Psoas muscle (tissue), 8 donors: Measurements from ENCODE around the gene DAB1. TPM values are rescaled to one million over a fixed set of nuclear protein-coding genes. Genes with fewer than 3 reads are reported as not detected.

ENCODE experiments used
- ATAC-seq, 4 donors: fragments of 200-7000 bp; cut with Tn5 transposase; one replicate each; pipeline ENCODE4 v1.9.1; 2020; ENCODE audit warnings: moderate library complexity in 3 of 4, mild to moderate bottlenecking in 2 of 4
- DNase-seq, 2 donors: peaks; one replicate each; pipeline ENCODE4 v3.0.0-alpha.2; 2020
- H3K27ac ChIP-seq: fragments of 200-600 bp; one replicate; pipeline ENCODE4 v1.8.0; 2022
- H3K27me3 ChIP-seq, 3 donors: fragments of 200-600 bp in 1 of 3; one replicate each; pipeline versions ENCODE4 v1.6.1 to v1.8.0; 2013 to 2022; ENCODE audit warnings: low read length in 2 of 3, mild to moderate bottlenecking in 2 of 3, moderate library complexity in 1 of 3; ENCODE audit not compliant: insufficient read depth in 3 of 3
- H3K36me3 ChIP-seq, 2 donors: fragments of 200-600 bp in 1 of 2; one replicate each; pipeline versions ENCODE4 v1.6.1 to v1.8.0; 2013 to 2022; ENCODE audit warnings: low read depth in 1 of 2, mild to moderate bottlenecking in 1 of 2, moderate library complexity in 1 of 2; ENCODE audit not compliant: insufficient read depth in 1 of 2
- H3K4me1 ChIP-seq: fragments of 200-600 bp; one replicate; pipeline ENCODE4 v1.8.0; 2022
- H3K4me3 ChIP-seq: fragments of 200-600 bp; one replicate; pipeline ENCODE4 v1.8.0; 2022; ENCODE audit warnings: mild to moderate bottlenecking
- H3K9me3 ChIP-seq: fragments of 200-600 bp; one replicate; pipeline ENCODE4 v1.8.0; 2022
- WGBS, 3 donors: extraction: QIAGEN DNeasy Blood & Tissue Kit; methylation state at CpG; one replicate each; pipeline versions ENCODE4 v1.1.6 to v1.1.7; 2013; 5-methylcytosine and 5-hydroxymethylcytosine counted together
- intact Hi-C, 2 donors: fragments of 100-400 bp; cut with DNase I; formaldehyde crosslinking; loops; one replicate each; pipeline versions ENCODE4 v1.11.0 to v1.14.2; 2022
- polyA plus RNA-seq, 3 donors: library from polyadenylated mRNA; stranded (reverse); fragments of 200-250 nt; gene quantifications; one replicate each; pipeline ENCODE4 v1.2.3, GENCODE V29; 2013
- total RNA-seq, 4 donors: library from RNA; stranded (reverse); fragmentation: NEBNext Ultra II Directional in 2 of 4; extraction: Animal tissue kit (Norgen Biotek cat#: 25700) in 2 of 4; gene quantifications; one replicate each; pipeline versions ENCODE4 v1.2.1 to v1.2.4, GENCODE V29; 2021 to 2023
- TF ChIP-seq, protein P1 (sequence below): fragments of 200-600 bp; IDR thresholded peaks from one replicate; pipeline ENCODE4 v1.8.0; 2022; ENCODE audit warnings: antibody characterized with exemption
- donor health status: healthy with polysubstance abuse.
- donor health status: DM: no; HTN: no; CAD: no; lungs with moderate emphysema.
- donor health status: Bipolar disorder and iron deficiency.
- donor health status: healthy.
- donor health status: DM: yes; HTN: yes; CAD: no.
- donor health status: DM: no; HTN: no; CAD: no.
- donor health status: DM: no; HTN: no; CAD: no.
- donor health status: DM: yes; HTN: yes; CAD: no.

The DAB1 gene
- total and polyA plus RNA-seq, 7 donors, result 0.04 to 0.28 (median 0.09) TPM; not detected in 1

DNA sequence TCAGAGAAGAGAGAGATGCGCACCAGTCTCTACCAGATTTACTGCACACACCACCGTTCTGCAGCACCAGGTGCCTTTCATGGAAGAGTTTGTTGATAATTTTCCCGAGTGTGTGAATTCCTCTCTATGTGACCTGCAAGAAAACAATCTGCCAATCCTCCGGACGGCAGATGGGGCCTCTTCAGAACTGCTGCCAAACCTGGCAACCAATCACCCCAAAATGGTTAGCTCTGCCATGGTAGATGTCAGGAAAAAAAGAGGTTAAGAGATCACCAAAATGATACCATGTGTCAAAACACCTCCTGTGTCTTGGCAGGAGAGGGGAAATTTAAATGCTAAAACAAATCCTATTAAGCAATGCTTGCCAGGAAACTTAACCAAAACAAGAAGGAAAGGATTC lies 96.5 kb downstream of the DAB1 start:
- H3K36me3 ChIP-seq, result no peaks in the 10 kb centered on the region
- ATAC-seq (no peak), DNase-seq (no peak)
- intact Hi-C loops, result no loop called here
- no peaks in the 10 kb centered on the region for H3K27me3 ChIP-seq
- H3K9me3 ChIP-seq, result no peaks in the 10 kb centered on the region
- H3K27ac ChIP-seq, result no peak overlapping the region
- no peak overlapping the region for H3K4me3 ChIP-seq
- 50 to 66% (median 55%) methylated on average over 5 of the region's 5 CpGs for WGBS, 3 donors
- no peaks in the 10 kb centered on the region for H3K4me1 ChIP-seq
- TF ChIP-seq, protein P1, sequence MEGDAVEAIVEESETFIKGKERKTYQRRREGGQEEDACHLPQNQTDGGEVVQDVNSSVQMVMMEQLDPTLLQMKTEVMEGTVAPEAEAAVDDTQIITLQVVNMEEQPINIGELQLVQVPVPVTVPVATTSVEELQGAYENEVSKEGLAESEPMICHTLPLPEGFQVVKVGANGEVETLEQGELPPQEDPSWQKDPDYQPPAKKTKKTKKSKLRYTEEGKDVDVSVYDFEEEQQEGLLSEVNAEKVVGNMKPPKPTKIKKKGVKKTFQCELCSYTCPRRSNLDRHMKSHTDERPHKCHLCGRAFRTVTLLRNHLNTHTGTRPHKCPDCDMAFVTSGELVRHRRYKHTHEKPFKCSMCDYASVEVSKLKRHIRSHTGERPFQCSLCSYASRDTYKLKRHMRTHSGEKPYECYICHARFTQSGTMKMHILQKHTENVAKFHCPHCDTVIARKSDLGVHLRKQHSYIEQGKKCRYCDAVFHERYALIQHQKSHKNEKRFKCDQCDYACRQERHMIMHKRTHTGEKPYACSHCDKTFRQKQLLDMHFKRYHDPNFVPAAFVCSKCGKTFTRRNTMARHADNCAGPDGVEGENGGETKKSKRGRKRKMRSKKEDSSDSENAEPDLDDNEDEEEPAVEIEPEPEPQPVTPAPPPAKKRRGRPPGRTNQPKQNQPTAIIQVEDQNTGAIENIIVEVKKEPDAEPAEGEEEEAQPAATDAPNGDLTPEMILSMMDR, result no peak

DNA sequence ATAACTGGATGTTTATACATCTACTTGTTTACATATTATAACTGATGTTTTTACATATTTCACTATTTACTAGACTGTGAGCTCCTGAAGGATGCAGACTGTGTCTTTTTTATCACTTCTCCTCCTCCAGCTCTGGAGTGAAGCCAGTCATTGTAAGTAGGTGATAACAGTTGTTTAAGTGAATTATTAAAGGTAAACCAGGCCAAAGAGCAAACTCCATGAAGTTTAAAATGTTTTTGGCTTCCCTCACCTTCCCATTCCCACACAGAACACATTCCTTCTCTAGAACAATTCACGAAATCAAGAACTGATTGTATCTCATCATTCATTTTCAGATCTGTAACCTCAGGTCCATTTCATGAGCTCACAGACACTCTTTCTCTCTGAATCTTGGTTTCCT lies 98.3 kb downstream of the DAB1 start:
- no peaks in the 10 kb centered on the region for H3K4me1 ChIP-seq
- no peak overlapping the region for H3K27ac ChIP-seq
- ATAC-seq (no peak), DNase-seq (no peak)
- H3K9me3 ChIP-seq, result no peaks in the 10 kb centered on the region
- H3K4me3 ChIP-seq, result no peak overlapping the region
- H3K36me3 ChIP-seq, result no peaks in the 10 kb centered on the region
- no peaks in the 10 kb centered on the region for H3K27me3 ChIP-seq
- intact Hi-C loops, result no loop called here
- TF ChIP-seq, protein P1, result no peak
- 58 to 74% (median 69%) methylated on average over 1 of the region's 1 CpG for WGBS, 3 donors

DNA sequence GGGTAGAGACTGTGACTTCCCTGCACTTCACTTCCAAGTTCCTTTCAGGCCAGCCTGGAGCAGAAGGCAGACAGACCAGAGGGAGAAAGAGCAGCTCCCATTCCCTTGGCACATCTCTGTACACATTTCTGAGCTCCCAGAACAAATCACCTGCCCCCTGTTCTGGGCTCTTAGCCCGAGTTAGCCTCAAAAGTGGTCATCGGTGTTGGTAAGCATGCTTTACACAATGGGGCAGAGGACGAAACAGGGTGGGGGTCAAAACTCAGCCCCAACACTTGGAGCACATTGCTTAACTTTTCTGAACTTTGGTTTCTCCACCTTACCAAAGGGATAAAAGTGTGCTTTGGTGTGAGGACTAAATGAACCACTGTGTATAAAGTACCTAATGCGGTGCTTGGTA lies 98.7 kb downstream of the DAB1 start:
- H3K36me3 ChIP-seq, result no peaks in the 10 kb centered on the region
- 55 to 69% (median 60%) methylated on average over 4 of the region's 4 CpGs for WGBS, 3 donors
- DNase-seq, result no peak
- ATAC-seq, result no peak
- TF ChIP-seq, protein P1, result no peak
- H3K9me3 ChIP-seq, result no peaks in the 10 kb centered on the region
- H3K27ac ChIP-seq, result no peak overlapping the region
- intact Hi-C loops, result no loop called here
- no peak overlapping the region for H3K4me3 ChIP-seq
- no peaks in the 10 kb centered on the region for H3K27me3 ChIP-seq
- no peaks in the 10 kb centered on the region for H3K4me1 ChIP-seq

DNA sequence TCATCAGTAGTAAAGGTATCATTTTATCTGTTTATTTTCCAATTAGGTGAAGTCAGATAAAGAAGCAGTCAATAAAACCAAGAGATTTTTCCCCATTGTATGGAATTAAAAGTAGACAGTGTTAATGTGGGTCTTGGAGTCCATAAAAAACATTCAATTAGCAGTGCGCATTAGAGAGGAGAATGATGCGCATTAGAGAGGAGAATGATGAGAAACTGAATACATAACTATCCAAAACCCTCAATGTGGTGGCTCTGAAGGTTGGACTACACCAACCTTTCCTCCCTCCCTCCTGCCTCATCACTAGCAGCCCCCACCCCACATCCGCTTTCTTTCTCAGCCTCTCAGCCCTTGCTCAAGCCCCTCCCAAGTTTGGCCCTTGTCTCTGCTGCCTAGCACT lies 99.5 kb downstream of the DAB1 start:
- TF ChIP-seq, protein P1, result no peak

DNA sequence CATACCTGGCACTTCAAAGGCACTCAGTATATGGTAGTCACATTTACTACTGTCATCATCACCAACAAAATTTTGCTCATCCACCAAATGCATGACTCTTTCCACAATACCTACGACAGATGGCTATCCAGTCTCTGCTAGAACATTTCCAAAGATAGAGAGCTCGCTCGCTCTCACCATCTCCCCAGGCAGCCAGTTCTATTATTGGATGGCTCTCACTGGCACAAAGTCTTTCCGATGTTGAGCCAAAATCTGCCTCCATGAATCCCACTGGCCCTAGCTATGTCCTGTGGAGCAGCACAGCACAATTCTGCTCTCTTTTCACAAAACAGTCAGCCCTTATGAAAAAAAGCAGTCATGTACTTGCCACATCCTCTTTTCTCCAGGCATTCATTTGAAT lies 102.1 kb downstream of the DAB1 start:
- DNase-seq (no peak), ATAC-seq (no peak)
- TF ChIP-seq, protein P1, result no peak
- no peaks in the 10 kb centered on the region for H3K4me1 ChIP-seq
- 61 to 79% (median 65%) methylated on average over 4 of the region's 4 CpGs for WGBS, 3 donors
- no peaks in the 10 kb centered on the region for H3K36me3 ChIP-seq
- H3K4me3 ChIP-seq, result no peak overlapping the region
- H3K27me3 ChIP-seq, result no peaks in the 10 kb centered on the region
- H3K9me3 ChIP-seq, result no peaks in the 10 kb centered on the region
- H3K27ac ChIP-seq, result no peak overlapping the region
- intact Hi-C loops, result no loop called here

More for the DNA sequence above, 99.5 kb downstream of the DAB1 start:
- Histone ChIP-seq H3K36me3 (no peaks in the 10 kb centered on the region), H3K27ac (no peak overlapping the region), H3K4me3 (no peak overlapping the region), H3K9me3 (no peaks in the 10 kb centered on the region), H3K27me3 (no peaks in the 10 kb centered on the region), H3K4me1 (no peaks in the 10 kb centered on the region)
- ATAC-seq, result no peak
- DNase-seq, result no peak
- WGBS, 3 donors, result 93 to 94% (median 94%) methylated on average over 3 of the region's 3 CpGs
- intact Hi-C loops, result no loop called here
